ENCODE results near the gene KCNK4. TPM values are rescaled to one million over a fixed set of nuclear protein-coding genes. Genes with fewer than 3 reads are reported as not detected.

The KCNK4 gene
- polyA plus RNA-seq, 2 of the 4 experiments (the other 2 are of a cell fraction), result 0.12 TPM; not detected in 1

DNA sequence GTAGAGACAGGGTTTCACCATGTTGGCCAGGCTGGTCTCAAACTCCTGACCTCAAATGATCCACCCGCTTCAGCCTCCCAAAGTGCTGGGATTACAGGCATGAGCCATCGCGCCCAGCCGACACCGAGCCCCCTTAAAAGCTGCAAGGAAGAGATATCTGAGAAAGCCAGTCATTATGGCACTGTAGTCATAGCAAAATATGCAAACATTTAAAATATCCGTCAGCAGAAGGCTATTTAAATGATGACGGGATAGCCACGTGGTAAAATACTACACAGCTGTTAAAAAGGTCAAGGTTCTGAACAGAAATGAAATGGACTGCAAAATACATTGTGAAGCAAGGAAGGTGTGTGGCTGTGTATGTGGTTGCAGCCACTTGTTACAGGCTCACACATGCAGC is 42.5 kb downstream of the KCNK4 start (continued):
- TF ChIP-seq, protein P1, sequence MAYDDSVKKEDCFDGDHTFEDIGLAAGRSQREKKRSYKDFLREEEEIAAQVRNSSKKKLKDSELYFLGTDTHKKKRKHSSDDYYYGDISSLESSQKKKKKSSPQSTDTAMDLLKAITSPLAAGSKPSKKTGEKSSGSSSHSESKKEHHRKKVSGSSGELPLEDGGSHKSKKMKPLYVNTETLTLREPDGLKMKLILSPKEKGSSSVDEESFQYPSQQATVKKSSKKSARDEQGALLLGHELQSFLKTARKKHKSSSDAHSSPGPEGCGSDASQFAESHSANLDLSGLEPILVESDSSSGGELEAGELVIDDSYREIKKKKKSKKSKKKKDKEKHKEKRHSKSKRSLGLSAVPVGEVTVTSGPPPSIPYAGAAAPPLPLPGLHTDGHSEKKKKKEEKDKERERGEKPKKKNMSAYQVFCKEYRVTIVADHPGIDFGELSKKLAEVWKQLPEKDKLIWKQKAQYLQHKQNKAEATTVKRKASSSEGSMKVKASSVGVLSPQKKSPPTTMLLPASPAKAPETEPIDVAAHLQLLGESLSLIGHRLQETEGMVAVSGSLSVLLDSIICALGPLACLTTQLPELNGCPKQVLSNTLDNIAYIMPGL (CRISPR knock-in tag; IDR thresholded peaks at IDR 0.05; ENCODE audit: borderline replicate concordance), result no peak
- no peak for TF ChIP-seq JUNB (IDR thresholded peaks at IDR 0.05)

- H3K4me1 ChIP-seq, result peaks cover 36% of the 10 kb centered on the region
- H3K4me2 ChIP-seq, result peak overlapping the region; percentile 70
- no peak overlapping the region for H3K4me3 ChIP-seq
- DNase-seq (ENCODE audit: low read depth in 1 of 2, low spot score in 1 of 2) (peak; percentile 96 to 97), ATAC-seq (peak; percentile 87 to 94), FAIRE-seq (no peak)
- no peaks in the 10 kb centered on the region for H3K9me3 ChIP-seq
- 8% methylated on average over 13 of the region's 13 CpGs for WGBS (ENCODE audit: missing lambda C conversion rate)
- peak overlapping the region; percentile 51 to 91 for H3K27ac ChIP-seq
- ChIA-PET CTCF (interaction anchor here (1.0 to 33.9 kb wide), 6 partner anchors 9 to 25 kb away, joined by 3 to 996 read pairs (median 6); partner anchors contain the start of genes CATSPERZ, ESRRA, PRDX5 and TRMT112), POLR2A (interaction anchor here (0.8 to 1.8 kb wide), 3 partner anchors 18 to 31 kb away, joined by 3 to 19 read pairs (median 4); partner anchors contain the start of genes PRDX5 and TRMT112)
- TF ChIP-seq CHD2 (IDR thresholded peaks at IDR 0.05; ENCODE audit: low read length, partially characterized antibody), result peak; percentile 21
- no peak for TF ChIP-seq TFCP2L1 (CRISPR knock-in tag; IDR thresholded peaks at IDR 0.05)
- TF ChIP-seq TP53 (CRISPR knock-in tag; IDR thresholded peaks at IDR 0.05), result no peak
- TF ChIP-seq ELK1 (IDR thresholded peaks at IDR 0.05; ENCODE audit: low read depth, low read length), result no peak
- TF ChIP-seq KDM5A (IDR thresholded peaks at IDR 0.05), result no peak
- TF ChIP-seq, protein P1 (CRISPR knock-in tag; IDR thresholded peaks at IDR 0.05; ENCODE audit: borderline replicate concordance), result no peak
- no peak for TF ChIP-seq HEYL (CRISPR knock-in tag; IDR thresholded peaks at IDR 0.05)
- TF ChIP-seq ZNF302 (CRISPR knock-in tag; IDR thresholded peaks at IDR 0.05), result no peak
- TF ChIP-seq ESRRA (IDR thresholded peaks at IDR 0.05; ENCODE audit: borderline replicate concordance, low read length), result no peak
- TF ChIP-seq HDAC2 (IDR thresholded peaks at IDR 0.05), result no peak
- TF ChIP-seq, protein P2, sequence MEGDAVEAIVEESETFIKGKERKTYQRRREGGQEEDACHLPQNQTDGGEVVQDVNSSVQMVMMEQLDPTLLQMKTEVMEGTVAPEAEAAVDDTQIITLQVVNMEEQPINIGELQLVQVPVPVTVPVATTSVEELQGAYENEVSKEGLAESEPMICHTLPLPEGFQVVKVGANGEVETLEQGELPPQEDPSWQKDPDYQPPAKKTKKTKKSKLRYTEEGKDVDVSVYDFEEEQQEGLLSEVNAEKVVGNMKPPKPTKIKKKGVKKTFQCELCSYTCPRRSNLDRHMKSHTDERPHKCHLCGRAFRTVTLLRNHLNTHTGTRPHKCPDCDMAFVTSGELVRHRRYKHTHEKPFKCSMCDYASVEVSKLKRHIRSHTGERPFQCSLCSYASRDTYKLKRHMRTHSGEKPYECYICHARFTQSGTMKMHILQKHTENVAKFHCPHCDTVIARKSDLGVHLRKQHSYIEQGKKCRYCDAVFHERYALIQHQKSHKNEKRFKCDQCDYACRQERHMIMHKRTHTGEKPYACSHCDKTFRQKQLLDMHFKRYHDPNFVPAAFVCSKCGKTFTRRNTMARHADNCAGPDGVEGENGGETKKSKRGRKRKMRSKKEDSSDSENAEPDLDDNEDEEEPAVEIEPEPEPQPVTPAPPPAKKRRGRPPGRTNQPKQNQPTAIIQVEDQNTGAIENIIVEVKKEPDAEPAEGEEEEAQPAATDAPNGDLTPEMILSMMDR (IDR thresholded peaks at IDR 0.05), result no peak
- no peak for TF ChIP-seq ZFP36 (IDR thresholded peaks at IDR 0.05; ENCODE audit: borderline replicate concordance, partially characterized antibody)
- TF ChIP-seq NPAS2 (CRISPR knock-in tag; IDR thresholded peaks at IDR 0.05; ENCODE audit: borderline replicate concordance), result no peak
- TF ChIP-seq BHLHE40 (IDR thresholded peaks at IDR 0.05; ENCODE audit: low read depth, low read length), result 0 out of 2 replicates have a peak, but pooled peaks have one; percentile 31
- no peak for TF ChIP-seq RNF2 (IDR thresholded peaks at IDR 0.05; ENCODE audit: borderline replicate concordance, low read depth)
- peak; percentile 92 to 98 for TF ChIP-seq CEBPB (IDR thresholded peaks at IDR 0.05)
- TF ChIP-seq FOSL2 (IDR thresholded peaks at IDR 0.05), result peak; percentile 86
- TF ChIP-seq FOSL2 (CRISPR knock-in tag; IDR thresholded peaks at IDR 0.05), result peak; percentile 97
- TF ChIP-seq POLR2AphosphoS2 (conservative IDR thresholded peaks at IDR 0.05; ENCODE audit: low read length), result no peak
- TF ChIP-seq JUN (IDR thresholded peaks at IDR 0.05), result peak; percentile 44 to 65; a peak in 2 of 5 replicates
- TF ChIP-seq E2F6 (IDR thresholded peaks at IDR 0.05; ENCODE audit: borderline replicate concordance, low read depth), result no peak
- peak; percentile 88 for TF ChIP-seq JUNB (IDR thresholded peaks at IDR 0.05)
- TF ChIP-seq, protein P3, sequence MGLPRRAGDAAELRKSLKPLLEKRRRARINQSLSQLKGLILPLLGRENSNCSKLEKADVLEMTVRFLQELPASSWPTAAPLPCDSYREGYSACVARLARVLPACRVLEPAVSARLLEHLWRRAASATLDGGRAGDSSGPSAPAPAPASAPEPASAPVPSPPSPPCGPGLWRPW (IDR thresholded peaks at IDR 0.05), result 0 out of 2 replicates have a peak, but pooled peaks have one; percentile 56
- TF ChIP-seq NR3C1 (IDR thresholded peaks at IDR 0.05), result no peak
- TF ChIP-seq ZC3H11A (IDR thresholded peaks at IDR 0.05), result no peak
- TF ChIP-seq ZSCAN20 (CRISPR knock-in tag; IDR thresholded peaks at IDR 0.05), result no peak
- TF ChIP-seq RCOR1 (IDR thresholded peaks at IDR 0.05; ENCODE audit: low read depth, low read length), result no peak
- no peak for TF ChIP-seq CHD4 (IDR thresholded peaks at IDR 0.05; ENCODE audit: borderline replicate concordance)
- 0 out of 2 replicates have a peak, but pooled peaks have one; percentile 53 for TF ChIP-seq MAZ (IDR thresholded peaks at IDR 0.05; ENCODE audit: borderline replicate concordance, low read depth, low read length)
- TF ChIP-seq MAFK (IDR thresholded peaks at IDR 0.05; ENCODE audit: partially characterized antibody), result peak; percentile 44
Observed at GRCh38 chr11:64334764-64335735, 43.9 kb downstream of the KCNK4 start.

All from A549 (cell line).